HG03558 (cell line): ENCODE measurements around the gene DUSP1.

Source experiments
- ATAC-seq: cut with Tn5 transposase; IDR thresholded peaks from one replicate; pipeline ENCODE4 v1.9.1; 2021; ENCODE audit warnings: moderate number of reproducible peaks; ENCODE audit not compliant: unreplicated experiment; ENCODE audit errors: extremely low read depth

Gene DUSP1

GRCh38 chr5:172782169-172783039, 11.4 kb upstream of the DUSP1 start:
- no peak for ATAC-seq

- no peak for ATAC-seq
Measured at GRCh38 chr5:172779691-172780341, 8.8 kb upstream of the DUSP1 start.

GRCh38 chr5:172777881-172778814, 7.2 kb upstream of the DUSP1 start:
- no peak for ATAC-seq

GRCh38 chr5:172776235-172776594, 5.2 kb upstream of the DUSP1 start:
- no peak for ATAC-seq

- no peak for ATAC-seq
Measured at GRCh38 chr5:172775326-172776234, 4.6 kb upstream of the DUSP1 start.

- no peak for ATAC-seq
Measured at GRCh38 chr5:172774561-172775315, 3.7 kb upstream of the DUSP1 start.

- no peak for ATAC-seq
Measured at GRCh38 chr5:172773481-172774469, 2.8 kb upstream of the DUSP1 start.

GRCh38 chr5:172772112-172772906, 1.3 kb upstream of the DUSP1 start:
- ATAC-seq, result no peak

- no peak for ATAC-seq
Measured at GRCh38 chr5:172771439-172772111, 580 bp upstream of the DUSP1 start.

- ATAC-seq, result no peak
Measured at GRCh38 chr5:172770374-172770674, 671 bp downstream of the DUSP1 start.

- ATAC-seq, result no peak
Measured at GRCh38 chr5:172769616-172770373, 1.2 kb downstream of the DUSP1 start.

- ATAC-seq, result no peak
Measured at GRCh38 chr5:172769342-172769615, 1.7 kb downstream of the DUSP1 start.

- no peak for ATAC-seq
Measured at GRCh38 chr5:172768573-172769341, 2.2 kb downstream of the DUSP1 start.

- ATAC-seq, result no peak
Measured at GRCh38 chr5:172768098-172768572, 2.9 kb downstream of the DUSP1 start.
